RWPE2 (cell line): ENCODE results near the gene MYO1E.
"Not testable (repeated sequence)": the region's sequence is repeated elsewhere in the genome, so short reads cannot be mapped to it uniquely, and the experiment has no call there.

Source experiments
- ATAC-seq: fragments of 200-7000 bp; cut with Tn5 transposase; 3 replicates; pipeline ENCODE4 v1.9.1; 2021; ENCODE audit warnings: low read depth
- DNase-seq: peaks from one replicate; pipeline ENCODE4 v3.0.0-alpha.2; 2020; ENCODE audit warnings: low spot score
- H3K27ac ChIP-seq: fragments of 450-650 bp; 2 replicates; pipeline ENCODE4 v1.5.1; 2017; ENCODE audit warnings: mild to moderate bottlenecking; ENCODE audit not compliant: poor library complexity, severe bottlenecking
- H3K27me3 ChIP-seq: fragments of 250-450 bp; sonication (Bioruptor Pico); 2 replicates; pipeline ENCODE4 v1.5.1; 2021; ENCODE audit warnings: mild to moderate bottlenecking, moderate library complexity; ENCODE audit not compliant: insufficient read depth, poor library complexity, severe bottlenecking
- H3K36me3 ChIP-seq: fragments of 250-450 bp; sonication (Bioruptor Pico); 2 replicates; pipeline ENCODE4 v1.5.1; 2020; ENCODE audit warnings: low read depth, mild to moderate bottlenecking, moderate library complexity
- H3K4me1 ChIP-seq: fragments of 250-450 bp; sonication (Bioruptor Pico); 2 replicates; pipeline ENCODE4 v1.5.1; 2021; ENCODE audit warnings: mild to moderate bottlenecking, moderate library complexity; ENCODE audit not compliant: insufficient read depth, poor library complexity, severe bottlenecking
- H3K4me3 ChIP-seq: fragments of 250-450 bp; sonication (Bioruptor Pico); 2 replicates; pipeline ENCODE4 v1.5.1; 2021; ENCODE audit warnings: mild to moderate bottlenecking, moderate library complexity; ENCODE audit not compliant: severe bottlenecking
- H3K9me3 ChIP-seq: fragments of 250-450 bp; sonication (Bioruptor Pico); 2 replicates; pipeline ENCODE4 v1.5.1; 2021; ENCODE audit warnings: mild to moderate bottlenecking, moderate library complexity; ENCODE audit not compliant: severe bottlenecking
- CTCF ChIP-seq: fragments of 450-650 bp; IDR thresholded peaks from one replicate; pipeline ENCODE4 v1.5.1; 2017; ENCODE audit warnings: mild to moderate bottlenecking, moderate library complexity; ENCODE audit not compliant: poor library complexity, severe bottlenecking

MYO1E gene

DNA sequence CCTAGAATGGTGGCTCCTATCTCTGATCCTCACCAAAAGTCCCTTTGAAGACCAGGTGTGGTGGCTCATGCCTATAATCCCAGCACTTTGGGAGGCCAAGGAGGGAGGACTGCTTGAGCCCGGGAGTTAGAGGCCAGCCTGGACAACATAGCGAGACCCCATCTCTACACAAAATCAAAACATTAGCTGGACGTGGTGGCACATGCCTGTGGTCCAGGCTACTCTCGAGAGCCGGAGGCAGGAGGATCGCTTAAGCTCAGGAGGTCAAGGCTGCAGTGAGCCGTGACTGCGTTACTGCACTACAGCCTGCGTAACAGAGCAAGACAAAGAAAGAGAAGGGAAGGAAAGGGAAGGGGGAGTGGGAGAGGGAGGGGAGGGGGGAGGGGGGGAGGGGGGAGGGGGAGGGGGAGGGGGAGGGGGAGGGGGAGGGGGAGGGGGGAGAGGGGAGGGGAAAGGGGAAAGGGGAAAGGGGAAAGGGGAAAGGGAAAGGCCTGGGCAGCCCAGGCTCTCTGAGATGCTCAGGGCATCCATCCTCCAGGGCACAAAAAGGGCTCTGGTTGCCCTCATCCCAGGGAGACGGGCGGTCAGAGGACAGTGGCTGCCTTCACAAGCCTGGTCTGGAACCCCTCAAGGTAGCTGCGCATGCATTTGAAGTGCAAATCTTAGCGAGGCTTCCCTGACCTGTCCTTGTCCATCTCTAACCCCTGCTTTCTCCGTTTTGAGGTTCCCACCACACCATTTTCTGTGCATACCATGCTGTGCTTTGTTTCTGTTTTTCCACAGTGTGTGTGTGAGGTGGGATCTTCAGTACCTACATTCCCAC lies 89.9 kb downstream of the MYO1E start:
- H3K9me3 ChIP-seq: no peaks in the 10 kb centered on the region
- no peaks in the 10 kb centered on the region for H3K27me3 ChIP-seq
- peaks cover 80% of the 10 kb centered on the region for H3K4me1 ChIP-seq
- DNase-seq: no peak
- ATAC-seq: no peak
- no peaks in the 10 kb centered on the region for H3K36me3 ChIP-seq
- H3K4me3 ChIP-seq: no peak overlapping the region
- TF ChIP-seq CTCF: no peak
- H3K27ac ChIP-seq: peak overlapping the region; percentile 95

DNA sequence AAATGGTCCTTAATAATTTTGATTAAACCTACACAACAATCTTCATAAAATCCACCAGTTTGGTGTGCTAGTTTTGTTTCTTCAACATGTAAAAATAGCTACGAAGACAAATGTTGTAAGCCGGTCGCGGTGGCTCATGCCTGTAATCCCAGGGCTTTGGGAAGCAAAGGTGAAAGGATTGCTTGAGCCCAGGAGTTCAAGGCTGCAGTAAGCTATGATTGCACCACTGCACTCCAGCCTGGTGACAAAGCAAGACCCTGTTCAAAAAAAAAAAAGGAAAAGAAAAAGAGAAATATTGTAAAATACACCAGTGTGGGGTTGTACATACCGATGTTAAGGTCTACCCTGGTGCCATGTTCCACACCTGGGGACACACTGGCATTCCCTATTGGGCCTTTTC lies 91.0 kb downstream of the MYO1E start:
- peaks cover 89% of the 10 kb centered on the region for H3K4me1 ChIP-seq

DNA sequence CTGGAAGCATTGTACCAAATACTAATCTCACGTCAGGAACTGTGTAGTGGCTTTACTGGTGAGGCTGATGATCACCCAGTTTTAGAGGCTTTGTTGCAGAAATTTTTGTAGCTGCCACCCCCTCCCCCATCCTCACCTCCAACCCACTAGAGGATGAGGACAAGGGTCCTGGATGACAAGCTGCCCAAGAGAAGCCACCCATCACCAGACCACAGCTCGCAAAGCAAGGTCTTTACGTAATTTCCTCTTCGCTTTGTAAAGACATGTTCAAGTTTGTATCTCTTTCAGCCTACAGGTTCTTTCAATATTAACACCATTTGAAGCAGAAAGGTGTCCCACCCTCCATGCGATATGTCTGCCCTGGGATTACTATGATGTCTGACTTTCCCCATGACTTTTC lies 91.8 kb downstream of the MYO1E start:
- peaks cover 89% of the 10 kb centered on the region for H3K4me1 ChIP-seq

More for the DNA sequence above, 91.0 kb downstream of the MYO1E start:
- Histone ChIP-seq H3K27me3 (no peaks in the 10 kb centered on the region), H3K9me3 (no peaks in the 10 kb centered on the region), H3K4me3 (no peak overlapping the region), H3K36me3 (no peaks in the 10 kb centered on the region), H3K27ac (peak overlapping the region; percentile 79)
- ATAC-seq: no peak
- no peak for DNase-seq
- TF ChIP-seq CTCF: no peak

DNA sequence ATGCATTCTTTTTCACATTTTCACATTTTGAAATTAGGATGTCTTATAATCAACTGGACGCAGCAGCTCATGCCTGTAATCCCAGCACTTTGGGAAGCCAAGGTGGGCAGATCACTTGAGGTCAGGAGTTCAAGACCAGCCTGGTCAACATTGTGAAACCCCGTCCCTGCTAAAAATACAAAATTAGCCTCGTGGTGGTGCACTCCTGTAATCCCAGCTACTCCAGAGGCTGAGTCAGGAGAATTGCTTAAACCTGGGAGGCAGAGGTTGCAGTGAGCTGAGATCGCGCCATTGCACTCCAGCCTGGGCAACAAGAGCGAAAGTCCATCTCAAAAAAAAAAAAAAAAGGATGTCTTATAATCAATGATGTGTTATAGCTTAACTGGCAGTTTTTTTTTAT lies 92.4 kb downstream of the MYO1E start:
- H3K27me3 ChIP-seq, H3K9me3 ChIP-seq, H3K36me3 ChIP-seq, DNase-seq, ATAC-seq, H3K4me3 ChIP-seq: not testable (repeated sequence)
- H3K27ac ChIP-seq: peak overlapping the region; percentile 79
- TF ChIP-seq CTCF: peak; percentile 10
- H3K4me1 ChIP-seq: peaks cover 89% of the 10 kb centered on the region

More for the DNA sequence above, 91.8 kb downstream of the MYO1E start:
- no peak for TF ChIP-seq CTCF
- no peak overlapping the region for H3K4me3 ChIP-seq
- no peaks in the 10 kb centered on the region for H3K36me3 ChIP-seq
- no peaks in the 10 kb centered on the region for H3K27me3 ChIP-seq
- peak overlapping the region; percentile 79 for H3K27ac ChIP-seq
- ATAC-seq (no peak), DNase-seq (no peak)
- no peaks in the 10 kb centered on the region for H3K9me3 ChIP-seq

DNA sequence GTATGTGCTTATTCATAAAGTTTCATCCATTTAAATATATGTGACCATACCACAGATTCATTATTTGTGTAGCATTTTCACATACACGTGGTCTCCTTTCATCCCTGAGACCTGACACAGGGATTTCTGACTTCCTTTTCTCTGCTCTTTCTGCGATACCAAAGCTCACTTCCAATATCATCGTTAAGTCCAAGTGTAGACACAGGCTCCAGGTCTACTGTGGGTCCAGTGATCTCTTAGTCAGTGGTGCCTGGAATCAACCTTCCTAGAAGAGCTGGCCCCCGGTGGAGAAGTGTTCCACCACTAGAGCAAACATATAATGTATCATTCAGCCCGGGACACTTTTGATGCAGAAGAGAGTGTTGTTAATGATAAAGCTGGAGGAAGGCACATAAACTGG lies 93.6 kb downstream of the MYO1E start:
- Histone ChIP-seq H3K9me3 (no peaks in the 10 kb centered on the region), H3K4me1 (peaks cover 91% of the 10 kb centered on the region), H3K36me3 (no peaks in the 10 kb centered on the region), H3K4me3 (no peak overlapping the region), H3K27ac (peak overlapping the region; percentile 79), H3K27me3 (no peaks in the 10 kb centered on the region)
- TF ChIP-seq CTCF: no peak
- no peak for DNase-seq
- no peak for ATAC-seq
